WI38 (cell line): ENCODE measurements around the gene CACNB2.

Experiments used
- H3K4me3 ChIP-seq: 2 replicates; pipeline ENCODE4 v1.5.1; 2011; ENCODE audit warnings: low read depth, mild to moderate bottlenecking, control low read depth, low read length
- CTCF ChIP-seq: IDR thresholded peaks from 2 replicates; pipeline ENCODE4 v1.5.1; 2012; ENCODE audit warnings: low read depth, mild to moderate bottlenecking, control low read depth, low read length

The CACNB2 gene

GRCh38 chr10:18252086-18252485 lies 111.9 kb downstream of the CACNB2 start:
- TF ChIP-seq CTCF: no peak
- H3K4me3 ChIP-seq: no peak overlapping the region

GRCh38 chr10:18254086-18254485 lies 113.9 kb downstream of the CACNB2 start:
- no peak overlapping the region for H3K4me3 ChIP-seq
- TF ChIP-seq CTCF: no peak

DNA sequence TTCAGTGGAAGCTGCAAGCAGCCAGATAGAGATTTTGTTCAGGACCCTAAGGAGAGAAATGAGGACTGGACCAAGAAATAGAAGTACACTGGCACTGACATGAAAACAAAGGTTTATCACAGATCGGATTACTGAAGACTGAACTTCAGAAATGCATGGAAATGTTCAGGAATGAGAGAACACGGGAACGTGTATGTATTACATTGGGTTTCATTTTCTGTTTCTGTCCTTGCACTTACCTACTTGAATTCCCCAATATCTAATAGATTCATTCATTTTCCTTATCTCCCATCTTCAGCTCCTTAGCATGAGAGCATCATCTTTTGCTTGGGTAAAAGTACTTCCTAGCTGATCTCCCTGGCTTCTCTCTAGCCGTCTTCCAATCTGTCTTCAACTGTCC lies 114.5 kb downstream of the CACNB2 start:
- H3K4me3 ChIP-seq: no peak overlapping the region
- no peak for TF ChIP-seq CTCF

- no peak for TF ChIP-seq CTCF
- no peak overlapping the region for H3K4me3 ChIP-seq
Observed at GRCh38 chr10:18260310-18260922, 120.2 kb downstream of the CACNB2 start.

- H3K4me3 ChIP-seq: no peak overlapping the region
- TF ChIP-seq CTCF: no peak
Observed at GRCh38 chr10:18261063-18261610, 120.9 kb downstream of the CACNB2 start.

DNA sequence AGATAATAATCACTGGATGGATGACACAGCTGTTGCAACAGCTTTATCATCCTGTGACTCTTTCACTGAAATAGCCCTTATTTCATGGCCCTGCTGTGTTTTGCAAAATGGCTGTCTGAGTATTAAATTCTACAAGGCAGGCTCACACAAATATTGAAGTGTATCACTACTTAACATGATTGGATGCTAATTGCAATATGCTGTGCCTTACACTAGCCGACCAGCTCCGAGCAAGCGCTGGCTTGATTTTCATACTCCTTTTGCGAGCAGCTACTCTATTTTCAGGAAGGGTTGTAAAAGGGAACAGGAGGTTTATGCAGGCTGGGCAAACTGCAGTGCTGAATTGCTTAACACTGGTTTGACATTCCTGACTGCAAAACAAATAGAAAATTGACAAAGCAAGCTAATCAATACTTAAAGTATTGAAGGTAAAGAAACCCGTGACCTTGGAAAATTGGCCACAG lies 121.6 kb downstream of the CACNB2 start:
- no peak for TF ChIP-seq CTCF
- no peak overlapping the region for H3K4me3 ChIP-seq

GRCh38 chr10:18264466-18265050 lies 124.3 kb downstream of the CACNB2 start:
- TF ChIP-seq CTCF: no peak
- H3K4me3 ChIP-seq: no peak overlapping the region
